ENCODE results near the gene AKAP14.

DNA sequence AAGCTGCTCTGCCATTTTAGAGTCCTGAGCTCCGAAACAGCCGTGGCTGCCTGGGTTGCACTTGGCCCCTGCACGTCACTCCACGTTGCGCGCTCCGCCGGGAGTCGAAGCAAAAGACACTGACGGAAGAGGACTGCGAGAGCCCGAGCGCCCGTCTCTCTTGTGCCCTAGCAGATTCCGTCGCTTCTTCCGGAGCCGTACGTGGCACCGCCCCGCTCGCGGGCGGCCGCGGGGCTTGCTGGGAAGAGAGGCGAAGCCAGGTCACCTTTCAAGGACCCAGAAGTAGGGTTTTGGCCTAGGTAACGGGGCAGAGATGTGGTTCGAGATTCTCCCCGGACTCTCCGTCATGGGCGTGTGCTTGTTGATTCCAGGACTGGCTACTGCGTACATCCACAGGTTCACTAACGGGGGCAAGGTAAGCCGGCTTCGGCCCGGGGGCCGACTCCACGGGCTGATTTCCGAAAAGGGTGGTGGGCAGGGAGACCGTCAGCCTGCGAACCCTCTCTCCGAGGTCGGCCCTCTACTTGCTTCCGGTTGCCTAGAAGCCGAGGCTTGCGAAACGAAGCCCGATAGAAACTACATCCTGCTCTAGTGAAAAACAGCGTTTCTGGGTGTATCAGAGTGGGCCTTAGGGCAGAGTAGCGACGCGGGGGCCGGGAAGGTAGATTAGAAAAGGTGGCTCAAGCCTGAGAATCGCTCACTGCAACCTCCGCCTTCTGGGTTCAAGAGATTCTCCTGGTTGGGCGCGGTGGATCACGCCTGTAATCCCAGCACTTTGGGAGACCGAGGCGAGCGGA is 23.9 kb upstream of the AKAP14 start, which contains the start of the genes NDUFA1 and RNF113A:
- TF ChIP-seq, protein P1, sequence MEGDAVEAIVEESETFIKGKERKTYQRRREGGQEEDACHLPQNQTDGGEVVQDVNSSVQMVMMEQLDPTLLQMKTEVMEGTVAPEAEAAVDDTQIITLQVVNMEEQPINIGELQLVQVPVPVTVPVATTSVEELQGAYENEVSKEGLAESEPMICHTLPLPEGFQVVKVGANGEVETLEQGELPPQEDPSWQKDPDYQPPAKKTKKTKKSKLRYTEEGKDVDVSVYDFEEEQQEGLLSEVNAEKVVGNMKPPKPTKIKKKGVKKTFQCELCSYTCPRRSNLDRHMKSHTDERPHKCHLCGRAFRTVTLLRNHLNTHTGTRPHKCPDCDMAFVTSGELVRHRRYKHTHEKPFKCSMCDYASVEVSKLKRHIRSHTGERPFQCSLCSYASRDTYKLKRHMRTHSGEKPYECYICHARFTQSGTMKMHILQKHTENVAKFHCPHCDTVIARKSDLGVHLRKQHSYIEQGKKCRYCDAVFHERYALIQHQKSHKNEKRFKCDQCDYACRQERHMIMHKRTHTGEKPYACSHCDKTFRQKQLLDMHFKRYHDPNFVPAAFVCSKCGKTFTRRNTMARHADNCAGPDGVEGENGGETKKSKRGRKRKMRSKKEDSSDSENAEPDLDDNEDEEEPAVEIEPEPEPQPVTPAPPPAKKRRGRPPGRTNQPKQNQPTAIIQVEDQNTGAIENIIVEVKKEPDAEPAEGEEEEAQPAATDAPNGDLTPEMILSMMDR (IDR thresholded peaks at IDR 0.05; ENCODE audit: low read depth, low read length): no peak
- TF ChIP-seq, protein P2, sequence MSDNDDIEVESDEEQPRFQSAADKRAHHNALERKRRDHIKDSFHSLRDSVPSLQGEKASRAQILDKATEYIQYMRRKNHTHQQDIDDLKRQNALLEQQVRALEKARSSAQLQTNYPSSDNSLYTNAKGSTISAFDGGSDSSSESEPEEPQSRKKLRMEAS (IDR thresholded peaks at IDR 0.05; ENCODE audit: low read depth, low read length): peak; percentile 46

All from NB4 (cell line).